HG03460 (cell line): Measurements from ENCODE around the gene MROH8.
"Not testable (repeated sequence)": the region's sequence is repeated elsewhere in the genome, so short reads cannot be mapped to it uniquely, and the experiment has no call there.

ENCODE experiments used
- ATAC-seq: cut with Tn5 transposase; IDR thresholded peaks from one replicate; pipeline ENCODE4 v1.9.1; 2021; ENCODE audit not compliant: unreplicated experiment

The MROH8 gene

GRCh38 chr20:37095599-37096414 lies 83.5 kb downstream of the MROH8 start, which contains the start of gene RBL1:
RBL1 (minus strand) TSS chr20:37095997; CDS start chr20:37095928, 69 bp downstream.
- ATAC-seq: peak; percentile 64

- ATAC-seq: peak; percentile 11
Measured at GRCh38 chr20:37095108-37095598, 84.2 kb downstream of the MROH8 start.

- no peak for ATAC-seq
Measured at GRCh38 chr20:37090407-37090806, 88.9 kb downstream of the MROH8 start.

- no peak for ATAC-seq
Measured at GRCh38 chr20:37081717-37082289, 97.5 kb downstream of the MROH8 start.

- ATAC-seq: no peak
Measured at GRCh38 chr20:37077009-37077408, 102.3 kb downstream of the MROH8 start.

- no peak for ATAC-seq
Measured at GRCh38 chr20:37075932-37076685, 103.2 kb downstream of the MROH8 start.

GRCh38 chr20:37072293-37073196 lies 106.8 kb downstream of the MROH8 start:
- no peak for ATAC-seq

GRCh38 chr20:37071481-37071911 lies 107.9 kb downstream of the MROH8 start:
- no peak for ATAC-seq

- ATAC-seq: not testable (repeated sequence)
Measured at GRCh38 chr20:37069563-37069962, 109.8 kb downstream of the MROH8 start.

- no peak for ATAC-seq
Measured at GRCh38 chr20:37066168-37066567, 113.2 kb downstream of the MROH8 start.

- ATAC-seq: no peak
Measured at GRCh38 chr20:37055276-37055675, 124.1 kb downstream of the MROH8 start.

- no peak for ATAC-seq
Measured at GRCh38 chr20:37053230-37053950, 126.0 kb downstream of the MROH8 start.
